CD14-positive monocyte (primary cell): ENCODE data around the gene URM1. TPM values are rescaled to one million over a fixed set of nuclear protein-coding genes. Genes with fewer than 3 reads are reported as not detected.

Experiments
- DNase-seq, 3 donors: peaks; one replicate each; pipeline ENCODE4 v3.0.0-alpha.2; 2011 to 2022
- H2AFZ ChIP-seq: 2 replicates; pipeline ENCODE4 v1.6.0; 2012; ENCODE audit warnings: mild to moderate bottlenecking, low read depth, low read length, inconsistent platforms; ENCODE audit not compliant: insufficient read depth, poor library complexity, severe bottlenecking
- H3K27ac ChIP-seq, 2 donors: 1 replicate in 1 of 2; 2 replicates in 1 of 2; pipeline ENCODE4 v1.5.1; 2012 to 2013; ENCODE audit warnings: low read length in 2 of 2, control low read depth in 1 of 2, inconsistent platforms in 1 of 2, low read depth in 1 of 2, mild to moderate bottlenecking in 1 of 2
- H3K27me3 ChIP-seq, 2 donors: one replicate each; pipeline versions ENCODE4 v1.6.0 to v1.6.1; 2011 to 2013; ENCODE audit warnings: low read length in 2 of 2; ENCODE audit not compliant: control insufficient read depth in 2 of 2, insufficient read depth in 2 of 2
- H3K36me3 ChIP-seq, 2 donors: replicated peaks in 1 of 2; 1 replicate in 1 of 2; 2 replicates in 1 of 2; pipeline versions ENCODE4 v1.5.1 to v1.6.1; 2012 to 2013; ENCODE audit warnings: low read length in 2 of 2, control low read depth in 1 of 2, inconsistent platforms in 1 of 2, mild to moderate bottlenecking in 1 of 2; ENCODE audit not compliant: insufficient read depth in 2 of 2, control insufficient read depth in 1 of 2
- H3K4me1 ChIP-seq, 2 donors: 1 replicate in 1 of 2; 2 replicates in 1 of 2; pipeline versions ENCODE4 v1.5.1 to v1.6.1; 2012 to 2013; ENCODE audit warnings: low read length in 2 of 2, control low read depth in 1 of 2, inconsistent platforms in 1 of 2, mild to moderate bottlenecking in 1 of 2, moderate library complexity in 1 of 2; ENCODE audit not compliant: insufficient read depth in 2 of 2, control insufficient read depth in 1 of 2
- H3K4me2 ChIP-seq: replicated peaks from 2 replicates; pipeline ENCODE3; 2012; ENCODE audit warnings: low read length, moderate library complexity, mild to moderate bottlenecking; ENCODE audit not compliant: poor library complexity, severe bottlenecking; ENCODE audit errors: extremely low read depth
- H3K4me3 ChIP-seq, 3 experiments: fragments of 200-600 bp in 1 of 3; sonication (generic) in 1 of 3; replicated peaks in 1 of 3; 1 replicate in 2 of 3; 2 replicates in 1 of 3; pipeline ENCODE4 v1.5.1; 2011 to 2013; ENCODE audit warnings: low read length in 3 of 3, mild to moderate bottlenecking in 3 of 3, control low read depth in 2 of 3, low read depth in 2 of 3, inconsistent platforms in 1 of 3, moderate library complexity in 1 of 3
- H3K79me2 ChIP-seq: 2 replicates; pipeline ENCODE4 v1.6.0; 2012; ENCODE audit warnings: mild to moderate bottlenecking, control low read depth, inconsistent platforms, low read length, moderate library complexity; ENCODE audit not compliant: insufficient read depth
- H3K9ac ChIP-seq: 2 replicates; pipeline ENCODE4 v1.6.0; 2017; ENCODE audit warnings: low read length, mild to moderate bottlenecking; ENCODE audit not compliant: insufficient read depth, poor library complexity, severe bottlenecking
- H3K9me3 ChIP-seq, 2 donors: replicated peaks in 1 of 2; 1 replicate in 1 of 2; 2 replicates in 1 of 2; pipeline versions ENCODE4 v1.5.1 to v1.6.1; 2012 to 2013; ENCODE audit warnings: low read length in 2 of 2, control low read depth in 1 of 2; ENCODE audit not compliant: control insufficient read depth in 1 of 2, insufficient read depth in 1 of 2
- H4K20me1 ChIP-seq: 2 replicates; pipeline ENCODE4 v1.6.0; 2012; ENCODE audit warnings: mild to moderate bottlenecking, low read length, control low read depth, moderate library complexity; ENCODE audit not compliant: insufficient read depth
- H3K27ac Mint-ChIP-seq, 7 donors: one replicate each; pipeline ENCODE4 v1.8.0; 2020; ENCODE audit warnings: mild to moderate bottlenecking in 7 of 7, mixed read lengths in 7 of 7, moderate library complexity in 6 of 7, inconsistent platforms in 2 of 7
- H3K27me3 Mint-ChIP-seq, 3 donors: one replicate each; pipeline ENCODE4 v1.8.0; 2021 to 2022; ENCODE audit warnings: low read depth in 3 of 3, mild to moderate bottlenecking in 3 of 3, mixed read lengths in 3 of 3, moderate library complexity in 3 of 3, inconsistent platforms in 1 of 3
- H3K36me3 Mint-ChIP-seq, 2 donors: one replicate each; pipeline ENCODE4 v1.8.0; 2020; ENCODE audit warnings: mixed read lengths in 2 of 2, inconsistent platforms in 1 of 2, mild to moderate bottlenecking in 1 of 2
- H3K4me1 Mint-ChIP-seq: one replicate; pipeline ENCODE4 v1.8.0; 2020; ENCODE audit warnings: mild to moderate bottlenecking, mixed read lengths
- H3K4me3 Mint-ChIP-seq, 2 donors: one replicate each; pipeline ENCODE4 v1.8.0; 2020; ENCODE audit warnings: mild to moderate bottlenecking in 2 of 2, mixed read lengths in 2 of 2, moderate library complexity in 1 of 2
- H3K9me3 Mint-ChIP-seq, 7 donors: one replicate each; pipeline ENCODE4 v1.8.0; 2020 to 2022; ENCODE audit warnings: mixed read lengths in 7 of 7, mild to moderate bottlenecking in 6 of 7, moderate library complexity in 6 of 7, inconsistent platforms in 2 of 7
- WGBS: methylation state at CpG from one replicate; pipeline ENCODE4 v1.1.5; 2013; ENCODE audit warnings: missing lambda C conversion rate; ENCODE audit not compliant: insufficient coverage; 5-methylcytosine and 5-hydroxymethylcytosine counted together
- intact Hi-C, 2 donors: fragments of 100-400 bp; cut with micrococcal nuclease; formaldehyde crosslinking; loops; one replicate each; pipeline versions ENCODE4 v1.15.0 to v1.15.1; 2023
- polyA plus RNA-seq, 3 donors: library from polyadenylated mRNA; depleted of rRNA in 1 of 3; unstranded in 2 of 3; stranded (reverse) in 1 of 3; fragments of 300-500 nt in 2 of 3; fragments of >200 nt in 1 of 3; fragmentation: Illumina TruSeq in 2 of 3; gene quantifications; 1 replicate in 2 of 3; 2 replicates in 1 of 3; pipeline ENCODE4 v1.2.3, GENCODE V29; 2012 to 2021
- TF ChIP-seq, protein P1 (sequence below): fragments of 200-600 bp; IDR thresholded peaks from one replicate; pipeline ENCODE4 v1.8.0; 2022; ENCODE audit warnings: antibody characterized with exemption, mild to moderate bottlenecking

The URM1 gene
- polyA plus RNA-seq, 3 donors, result 37.5 to 39.7 (median 38.3) TPM

DNA sequence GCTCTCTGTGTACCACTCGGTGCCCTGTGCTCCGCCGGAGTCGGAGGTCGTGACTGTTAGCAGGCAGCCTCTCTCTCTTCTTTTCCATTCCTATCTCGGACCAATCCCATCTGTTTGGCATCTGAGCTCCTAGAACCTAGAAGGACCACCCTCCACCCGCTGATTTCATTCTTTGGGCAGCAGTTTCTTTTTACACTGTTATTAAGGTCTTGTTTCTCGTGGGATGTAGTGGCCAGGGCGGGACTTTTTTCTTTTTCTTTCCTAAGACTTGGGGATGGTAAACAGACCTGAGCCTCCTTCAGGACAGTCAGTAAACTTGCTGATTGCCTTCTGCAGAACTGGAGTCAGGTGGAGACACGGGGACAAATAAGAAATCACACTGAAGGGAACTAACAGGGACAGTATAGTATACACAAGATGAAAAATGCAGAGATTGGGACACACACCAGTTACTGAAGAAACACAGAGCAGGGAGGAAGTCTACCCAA is 500 bp downstream of the URM1 start:
- Histone ChIP-seq H3K4me3 (peak overlapping the region; percentile 75 to 94 (median 93)), H3K27ac (peak overlapping the region; percentile 83 to 99), H3K36me3 (peaks cover 4 to 20% of the 10 kb centered on the region in 2 donors), H4K20me1 (peaks cover 14% of the 10 kb centered on the region), H3K4me2 (peak overlapping the region; percentile 83), H3K9me3 (no peaks in the 10 kb centered on the region), H3K79me2 (peaks cover 52% of the 10 kb centered on the region), H3K9ac (peak overlapping the region; percentile 91), H3K27me3 (no peaks in the 10 kb centered on the region), H3K4me1 (peaks cover 20 to 22% of the 10 kb centered on the region in 2 donors), H2AFZ (peak overlapping the region; percentile 88)
- Mint-ChIP-seq H3K36me3 (peaks cover 18 to 30% of the 10 kb centered on the region in 2 donors), H3K4me1 (peaks cover 30% of the 10 kb centered on the region), H3K9me3 (no peaks in the 10 kb centered on the region), H3K27ac (peak overlapping the region; percentile 95 to 99 (median 98)), H3K4me3 (peak overlapping the region; percentile 89 to 96), H3K27me3 (peaks cover 0 to 3% (median 0%) of the 10 kb centered on the region in 3 donors)
- TF ChIP-seq, protein P1, sequence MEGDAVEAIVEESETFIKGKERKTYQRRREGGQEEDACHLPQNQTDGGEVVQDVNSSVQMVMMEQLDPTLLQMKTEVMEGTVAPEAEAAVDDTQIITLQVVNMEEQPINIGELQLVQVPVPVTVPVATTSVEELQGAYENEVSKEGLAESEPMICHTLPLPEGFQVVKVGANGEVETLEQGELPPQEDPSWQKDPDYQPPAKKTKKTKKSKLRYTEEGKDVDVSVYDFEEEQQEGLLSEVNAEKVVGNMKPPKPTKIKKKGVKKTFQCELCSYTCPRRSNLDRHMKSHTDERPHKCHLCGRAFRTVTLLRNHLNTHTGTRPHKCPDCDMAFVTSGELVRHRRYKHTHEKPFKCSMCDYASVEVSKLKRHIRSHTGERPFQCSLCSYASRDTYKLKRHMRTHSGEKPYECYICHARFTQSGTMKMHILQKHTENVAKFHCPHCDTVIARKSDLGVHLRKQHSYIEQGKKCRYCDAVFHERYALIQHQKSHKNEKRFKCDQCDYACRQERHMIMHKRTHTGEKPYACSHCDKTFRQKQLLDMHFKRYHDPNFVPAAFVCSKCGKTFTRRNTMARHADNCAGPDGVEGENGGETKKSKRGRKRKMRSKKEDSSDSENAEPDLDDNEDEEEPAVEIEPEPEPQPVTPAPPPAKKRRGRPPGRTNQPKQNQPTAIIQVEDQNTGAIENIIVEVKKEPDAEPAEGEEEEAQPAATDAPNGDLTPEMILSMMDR, result no peak
- intact Hi-C loops, result loop anchor here (2.0 to 10.0 kb wide), 4 partner anchors 47 to 94 kb away; partner anchors contain the start of genes COQ4 (in 2 of the 2), TRUB2 (in 2 of the 2), GOLGA2 (in 1 of the 2) and ODF2 (in 1 of the 2)
- peak; percentile 22 to 49 (median 37) for DNase-seq
- WGBS, result 0% methylated on average over 6 of the region's 10 CpGs

DNA sequence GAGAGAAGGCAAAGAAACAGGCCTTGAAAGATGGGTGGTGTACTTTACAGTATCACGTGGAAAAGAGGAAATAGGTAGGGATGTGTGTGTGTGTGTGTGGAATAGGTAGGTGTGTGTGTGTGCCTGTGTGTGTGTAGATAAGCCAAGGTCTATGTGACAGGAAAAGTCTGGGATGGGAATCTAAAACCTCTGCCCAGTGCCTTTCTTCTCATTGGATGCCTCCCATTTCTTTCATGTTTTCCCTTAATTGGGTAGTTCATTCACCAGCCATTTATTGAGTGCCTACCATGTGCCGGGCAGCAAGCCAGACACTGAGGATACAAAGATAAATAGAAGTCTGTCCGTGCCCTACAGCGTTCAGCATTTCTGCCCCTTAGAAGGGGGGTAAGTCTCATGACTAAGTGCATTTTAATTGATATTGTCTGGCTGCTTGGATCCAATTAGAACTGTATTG is 1.0 kb downstream of the URM1 start:
- Histone ChIP-seq H2AFZ (peak overlapping the region; percentile 88), H3K27me3 (no peaks in the 10 kb centered on the region), H4K20me1 (peaks cover 18% of the 10 kb centered on the region), H3K4me2 (peak overlapping the region; percentile 83), H3K79me2 (peaks cover 57% of the 10 kb centered on the region), H3K36me3 (peaks cover 7 to 26% of the 10 kb centered on the region in 2 donors), H3K9me3 (no peaks in the 10 kb centered on the region), H3K27ac (peak overlapping the region in 1 of 2 donors; percentile 99), H3K4me1 (peaks cover 20 to 22% of the 10 kb centered on the region in 2 donors), H3K9ac (peak overlapping the region; percentile 91), H3K4me3 (peak overlapping the region in 2 of 3 experiments; percentile 93 to 94)
- Mint-ChIP-seq H3K27ac (peak overlapping the region; percentile 95 to 99 (median 98)), H3K4me3 (peak overlapping the region; percentile 89 to 96), H3K36me3 (peaks cover 18 to 30% of the 10 kb centered on the region in 2 donors), H3K9me3 (no peaks in the 10 kb centered on the region), H3K4me1 (peaks cover 30% of the 10 kb centered on the region), H3K27me3 (peaks cover 0 to 3% (median 0%) of the 10 kb centered on the region in 3 donors)
- TF ChIP-seq, protein P1, result no peak
- WGBS, result 0% methylated on average over 3 of the region's 4 CpGs
- DNase-seq, result no peak
- intact Hi-C loops, result loop anchor here in 1 of 2 donors (5.0 to 10.0 kb wide), 3 partner anchors 47 to 95 kb away; partner anchors contain the start of genes COQ4, GOLGA2, ODF2 and SWI5
